Fibroblast of skin of right quadriceps (primary cell): Measurements from ENCODE around the gene TTLL8.

ENCODE experiments used
- DNase-seq: peaks from one replicate; pipeline ENCODE4 v3.0.0-alpha.2; 2013

Gene TTLL8

GRCh38 chr22:49979587-49980264 is 78.4 kb downstream of the TTLL8 start:
- DNase-seq, result peak; percentile 20

DNA sequence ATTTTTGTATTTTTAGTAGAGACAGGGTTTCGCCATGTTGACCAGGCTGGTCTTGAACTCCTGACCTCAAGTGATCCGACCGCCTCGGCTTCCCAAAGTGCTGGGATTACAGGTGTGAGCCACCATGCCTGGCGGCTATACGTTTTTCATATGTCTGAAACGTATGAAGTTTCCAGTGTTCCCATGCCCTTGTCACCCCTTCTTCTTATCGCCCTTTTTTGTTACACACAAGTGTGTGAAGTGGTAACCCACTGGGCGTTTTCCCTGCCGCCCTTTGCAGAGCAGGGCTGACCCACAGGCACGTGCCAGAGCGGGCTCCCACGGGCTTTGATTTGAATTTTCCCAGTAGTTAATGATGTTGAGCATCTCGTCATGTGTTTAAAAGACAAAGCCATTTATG is 80.5 kb downstream of the TTLL8 start:
- no peak for DNase-seq

- DNase-seq, result no peak
Measured at GRCh38 chr22:49976439-49977175, 81.5 kb downstream of the TTLL8 start.

DNA sequence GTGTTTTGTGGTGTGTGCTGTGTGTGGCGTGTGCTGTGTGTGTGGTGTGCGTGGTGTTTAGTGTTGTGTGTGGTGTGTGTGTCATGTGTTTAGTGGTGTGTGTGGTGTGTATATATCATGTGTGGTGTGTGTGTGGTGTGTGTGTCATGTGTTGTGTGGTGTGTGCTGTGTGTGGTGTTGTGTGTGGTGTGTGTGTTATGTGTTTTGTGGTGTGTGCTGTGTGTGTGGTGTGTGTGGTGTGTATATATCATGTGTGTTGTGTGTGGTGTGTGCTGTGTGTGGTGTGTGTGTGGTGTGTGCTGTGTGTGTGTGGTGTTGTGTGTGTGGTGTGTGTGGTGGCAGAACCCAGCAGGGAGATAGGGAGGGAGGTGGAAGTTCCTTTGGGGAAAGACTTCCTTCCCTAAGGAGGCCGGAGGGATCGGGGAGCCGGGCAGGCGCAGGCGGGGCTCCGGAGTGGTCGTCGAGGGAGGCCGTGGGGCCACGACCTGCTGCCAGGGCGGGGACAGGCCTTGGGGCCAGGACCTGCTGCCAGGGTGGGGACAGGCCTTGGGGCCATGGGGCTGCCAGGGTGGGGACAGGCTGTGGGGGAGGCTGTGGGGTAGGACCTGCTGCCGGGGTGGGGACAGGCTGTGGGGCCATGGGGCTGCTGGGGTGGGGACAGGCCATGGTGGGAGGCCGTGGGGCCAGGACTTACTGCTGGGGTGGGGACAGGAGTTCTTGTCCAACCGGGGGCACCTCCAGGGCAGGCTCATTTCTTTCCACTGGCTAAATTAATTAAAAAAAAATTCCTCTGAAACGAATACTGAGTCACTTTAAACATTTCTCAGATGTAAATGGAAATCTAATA is 82.3 kb downstream of the TTLL8 start:
- no peak for DNase-seq

DNA sequence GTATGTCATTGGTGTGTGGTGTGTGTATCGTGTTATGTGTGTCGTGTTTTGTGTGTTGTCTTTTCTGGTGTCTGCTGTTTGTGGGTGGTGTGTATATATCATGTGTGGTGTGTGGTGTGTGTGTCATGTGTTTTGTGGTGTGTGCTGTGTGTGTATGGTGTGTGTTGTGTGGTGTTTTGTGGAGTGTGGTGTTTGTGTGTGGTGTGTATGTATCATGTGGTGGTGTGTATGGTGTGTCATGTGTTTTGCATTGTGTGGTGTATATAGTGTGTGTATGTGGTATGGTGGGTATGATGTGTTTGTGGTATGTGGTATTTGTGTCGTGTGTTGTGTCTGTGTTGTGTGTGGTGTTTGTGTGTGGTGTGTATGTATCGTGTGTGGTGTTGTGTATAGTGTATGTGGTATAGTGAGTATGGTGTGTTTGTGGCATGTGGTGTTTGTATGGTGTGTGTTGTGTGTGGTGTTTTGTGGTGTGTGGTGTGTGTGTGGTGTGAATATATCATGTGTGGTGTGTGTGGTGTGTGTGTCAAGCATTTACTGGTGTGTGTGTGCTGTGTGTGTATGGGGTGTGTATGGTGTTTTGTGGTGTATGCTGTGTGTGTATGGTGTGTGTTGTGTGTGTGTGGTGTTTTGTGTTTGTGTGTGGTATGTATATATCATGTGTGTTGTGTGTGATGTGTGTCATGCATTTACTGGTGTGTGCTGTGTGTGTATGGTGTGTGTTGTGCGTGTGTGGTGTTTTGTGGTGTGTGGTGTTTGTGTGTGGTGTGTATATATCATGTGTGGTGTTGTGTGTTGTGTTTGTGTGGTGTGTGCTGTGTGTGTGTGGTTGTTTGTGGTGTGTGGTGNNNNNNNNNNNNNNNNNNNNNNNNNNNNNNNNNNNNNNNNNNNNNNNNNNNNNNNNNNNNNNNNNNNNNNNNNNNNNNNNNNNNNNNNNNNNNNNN is 84.8 kb downstream of the TTLL8 start:
- DNase-seq, result no peak

GRCh38 chr22:49972163-49973017 is 85.7 kb downstream of the TTLL8 start:
- DNase-seq, result no peak

DNA sequence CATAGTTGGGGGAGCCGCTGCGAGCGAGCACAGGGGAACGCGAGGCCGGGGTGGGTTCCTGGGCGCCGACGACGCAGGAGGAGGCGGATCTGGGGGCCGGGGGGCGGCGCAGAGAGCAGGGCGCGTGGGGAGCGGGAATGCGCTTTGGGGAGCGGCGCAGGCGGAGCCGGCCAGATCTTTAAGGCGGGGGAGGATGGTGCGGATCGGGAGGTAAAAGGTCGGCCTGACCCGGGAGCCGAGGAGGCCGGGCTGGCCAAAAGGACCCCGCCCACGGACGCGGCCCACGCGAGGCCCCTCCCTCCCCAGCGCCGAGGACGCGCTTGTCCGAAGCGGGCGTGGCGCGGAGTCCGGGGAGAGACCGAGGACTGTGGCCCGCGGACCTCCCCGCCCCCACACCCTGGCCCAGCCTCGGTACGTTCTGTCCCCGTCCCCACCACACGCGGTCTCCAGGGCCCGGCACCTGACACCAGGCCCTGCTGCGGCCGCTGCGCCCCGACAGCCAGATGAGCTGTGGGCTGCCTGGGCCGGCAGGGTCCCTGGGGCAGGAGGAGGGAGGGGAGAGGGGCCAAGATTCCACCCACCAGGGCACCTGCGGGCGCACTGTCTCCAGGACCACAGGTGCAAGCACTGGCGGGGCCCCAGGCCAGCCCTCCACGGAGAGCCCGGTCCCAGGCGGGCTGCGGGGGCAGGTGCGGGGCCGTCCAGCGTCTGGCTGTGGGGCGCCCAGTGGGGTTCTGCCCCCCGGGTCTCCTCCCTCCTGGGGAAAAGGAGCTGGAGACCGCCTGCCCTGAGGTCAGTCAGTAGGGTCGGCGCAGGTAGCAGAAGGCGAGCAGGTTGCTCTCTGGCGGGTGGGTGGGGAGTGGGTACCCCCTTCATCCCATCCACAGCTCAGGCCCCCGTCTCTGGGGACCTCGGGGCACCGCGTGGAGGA is 86.6 kb downstream of the TTLL8 start:
- no peak for DNase-seq

GRCh38 chr22:49970528-49971231 is 87.4 kb downstream of the TTLL8 start:
- peak; percentile 97 for DNase-seq

GRCh38 chr22:49969751-49970527 is 88.2 kb downstream of the TTLL8 start:
- DNase-seq, result no peak

GRCh38 chr22:49968831-49969661 is 89.1 kb downstream of the TTLL8 start:
- no peak for DNase-seq
